IMR-90 (cell line): ENCODE data around the gene UBE2K. TPM values are rescaled to one million over a fixed set of nuclear protein-coding genes. Genes with fewer than 3 reads are reported as not detected.

Experiments
- ATAC-seq: fragments of 200-7000 bp; cut with Tn5 transposase; 2 replicates; pipeline ENCODE4 v1.9.1; 2020; ENCODE audit warnings: low read depth, mild to moderate bottlenecking, moderate library complexity
- BruUV-seq: library from RNA; stranded (reverse); fragments of 400-500 nt; replicated peaks from 2 replicates; lab custom pipeline; 2021; lab: Mats Ljungman, UMichigan
- CTCF ChIA-PET: fragments of 300-600 bp; formaldehyde crosslinking; extraction: SDS; loops from one replicate; lab custom pipeline; 2021; ENCODE audit warnings: antibody characterized with exemption; lab: Yijun Ruan, JAX
- POLR2A ChIA-PET: fragments of 300-600 bp; sonication (Branson Sonifier 250); formaldehyde crosslinking; loops from one replicate; lab custom pipeline; 2022; ENCODE audit warnings: antibody characterized with exemption; ENCODE audit not compliant: unreplicated experiment; lab: Charles Lee
- DNase-seq: peaks from one replicate; pipeline ENCODE4 v3.0.0; 2013
- H2AFZ ChIP-seq: replicated peaks from 2 replicates; pipeline ENCODE3; 2013; ENCODE audit warnings: low read length, mild to moderate bottlenecking; ENCODE audit not compliant: poor library complexity
- H2AK5ac ChIP-seq: 2 replicates; pipeline ENCODE4 v1.6.1; 2013; ENCODE audit warnings: low read depth, low read length, inconsistent platforms
- H2AK9ac ChIP-seq: replicated peaks from 2 replicates; pipeline ENCODE3; 2013; ENCODE audit warnings: mild to moderate bottlenecking, low read depth, low read length, moderate library complexity; ENCODE audit not compliant: poor library complexity
- H2BK120ac ChIP-seq: 2 replicates; pipeline ENCODE4 v1.6.1; 2013; ENCODE audit warnings: low read depth, low read length, inconsistent platforms
- H2BK15ac ChIP-seq: 3 replicates; pipeline ENCODE4 v1.6.1; 2013; ENCODE audit warnings: low read depth, low read length, inconsistent platforms
- H2BK20ac ChIP-seq: 2 replicates; pipeline ENCODE4 v1.6.1; 2013; ENCODE audit warnings: low read depth, mild to moderate bottlenecking, inconsistent platforms, low read length, moderate library complexity
- H2BK5ac ChIP-seq: 2 replicates; pipeline ENCODE4 v1.6.1; 2013; ENCODE audit warnings: mild to moderate bottlenecking, low read depth, low read length, inconsistent platforms; ENCODE audit not compliant: poor library complexity, severe bottlenecking
- H3K14ac ChIP-seq: replicated peaks from 2 replicates; pipeline ENCODE4 v1.6.1; 2013; ENCODE audit warnings: low read depth, low read length, inconsistent platforms
- H3K18ac ChIP-seq: 2 replicates; pipeline ENCODE4 v1.6.1; 2013; ENCODE audit warnings: low read depth, low read length, control low read depth
- H3K23ac ChIP-seq: 2 replicates; pipeline ENCODE4 v1.6.1; 2013; ENCODE audit warnings: low read depth, low read length, inconsistent platforms
- H3K27ac ChIP-seq: 2 replicates; pipeline ENCODE4 v1.5.1; 2013; ENCODE audit warnings: mild to moderate bottlenecking, control low read depth, low read length; ENCODE audit not compliant: insufficient read depth
- H3K27me3 ChIP-seq: 2 replicates; pipeline ENCODE4 v1.6.1; 2013; ENCODE audit warnings: low read length; ENCODE audit not compliant: control insufficient read depth, insufficient read depth
- H3K36me3 ChIP-seq: 2 replicates; pipeline ENCODE4 v1.6.1; 2013; ENCODE audit warnings: low read length, mixed read lengths; ENCODE audit not compliant: control insufficient read depth, insufficient read depth
- H3K4ac ChIP-seq: 2 replicates; pipeline ENCODE4 v1.6.1; 2013; ENCODE audit warnings: low read depth, low read length, inconsistent platforms
- H3K4me1 ChIP-seq: 2 replicates; pipeline ENCODE4 v1.6.1; 2013; ENCODE audit warnings: low read length, mixed read lengths; ENCODE audit not compliant: control insufficient read depth, insufficient read depth
- H3K4me2 ChIP-seq: 2 replicates; pipeline ENCODE4 v1.6.1; 2013; ENCODE audit warnings: low read depth, mild to moderate bottlenecking, control low read depth, low read length, moderate library complexity
- H3K4me3 ChIP-seq: 2 replicates; pipeline ENCODE4 v1.5.1; 2013; ENCODE audit warnings: low read depth, mild to moderate bottlenecking, control low read depth, low read length, moderate library complexity; ENCODE audit not compliant: insufficient read depth
- H3K56ac ChIP-seq: 2 replicates; pipeline ENCODE4 v1.6.1; 2013; ENCODE audit warnings: low read length, inconsistent platforms; ENCODE audit not compliant: insufficient read depth; ENCODE audit errors: extremely low read depth
- H3K79me1 ChIP-seq, 2 experiments: 2 replicates each; pipeline ENCODE4 v1.6.1; 2013; ENCODE audit warnings: low read length in 2 of 2, inconsistent platforms in 1 of 2, low read depth in 1 of 2
- H3K9ac ChIP-seq: 2 replicates; pipeline ENCODE4 v1.6.1; 2013; ENCODE audit warnings: low read depth, low read length, control low read depth
- H3K9me1 ChIP-seq: 2 replicates; pipeline ENCODE4 v1.6.1; 2013; ENCODE audit warnings: low read length, inconsistent platforms; ENCODE audit not compliant: insufficient read depth
- H3K9me3 ChIP-seq: 2 replicates; pipeline ENCODE4 v1.6.1; 2013; ENCODE audit warnings: low read length; ENCODE audit not compliant: control insufficient read depth, insufficient read depth
- H4K20me1 ChIP-seq: 2 replicates; pipeline ENCODE4 v1.6.1; 2013; ENCODE audit warnings: low read length, inconsistent platforms; ENCODE audit not compliant: insufficient read depth
- H4K5ac ChIP-seq: 2 replicates; pipeline ENCODE4 v1.6.1; 2013; ENCODE audit warnings: mild to moderate bottlenecking, low read depth, low read length, control low read depth
- H4K8ac ChIP-seq, 2 experiments: 2 replicates each; pipeline ENCODE4 v1.6.1; 2013; ENCODE audit warnings: low read depth in 2 of 2, low read length in 2 of 2, control low read depth in 1 of 2, inconsistent platforms in 1 of 2
- H4K91ac ChIP-seq: 2 replicates; pipeline ENCODE4 v1.6.1; 2013; ENCODE audit warnings: low read depth, low read length, inconsistent platforms; ENCODE audit not compliant: insufficient read depth
- BHLHE40 ChIP-seq: fragments of 150-350 bp; IDR thresholded peaks from 2 replicates; pipeline ENCODE4 v1.6.1; 2016; ENCODE audit warnings: mild to moderate bottlenecking, low read depth, low read length
- CEBPB ChIP-seq: IDR thresholded peaks from 2 replicates; pipeline ENCODE4 v1.6.1; 2012; ENCODE audit warnings: low read depth, low read length, improper control_type of control experiment
- CHD1 ChIP-seq: IDR thresholded peaks from 2 replicates; pipeline ENCODE4 v1.6.1; 2012; ENCODE audit warnings: low read depth, low read length, improper control_type of control experiment
- FOS ChIP-seq: fragments of 150-350 bp; IDR thresholded peaks from 2 replicates; pipeline ENCODE4 v1.6.1; 2016; ENCODE audit warnings: low read depth, low read length
- MAFK ChIP-seq: IDR thresholded peaks from 2 replicates; pipeline ENCODE4 v1.6.1; 2012; ENCODE audit warnings: low read depth, low read length, improper control_type of control experiment
- MAZ ChIP-seq: IDR thresholded peaks from 2 replicates; pipeline ENCODE4 v1.6.1; 2012; ENCODE audit warnings: low read depth, mild to moderate bottlenecking, low read length, improper control_type of control experiment, moderate library complexity, borderline replicate concordance
- MXI1 ChIP-seq: IDR thresholded peaks from 2 replicates; pipeline ENCODE4 v1.6.1; 2012; ENCODE audit warnings: low read depth, mild to moderate bottlenecking, low read length, moderate library complexity, borderline replicate concordance
- NFE2L2 ChIP-seq: fragments of 150-350 bp; IDR thresholded peaks from 2 replicates; pipeline ENCODE4 v1.6.1; 2016; ENCODE audit warnings: low read depth, mild to moderate bottlenecking, low read length
- POLR2A ChIP-seq: IDR thresholded peaks from 2 replicates; pipeline ENCODE4 v1.6.1; 2012; ENCODE audit warnings: mild to moderate bottlenecking, low read depth, low read length
- RAD21 ChIP-seq: IDR thresholded peaks from 2 replicates; pipeline ENCODE4 v1.6.1; 2012; ENCODE audit warnings: low read length, improper control_type of control experiment
- RCOR1 ChIP-seq: IDR thresholded peaks from 2 replicates; pipeline ENCODE4 v1.6.1; 2012; ENCODE audit warnings: mild to moderate bottlenecking, low read length, improper control_type of control experiment; ENCODE audit not compliant: insufficient replicate concordance
- RFX5 ChIP-seq: IDR thresholded peaks from 2 replicates; pipeline ENCODE4 v1.8.0; 2012; ENCODE audit warnings: low read depth, mild to moderate bottlenecking, low read length, moderate library complexity
- SMC3 ChIP-seq: fragments of 150-350 bp; IDR thresholded peaks from 2 replicates; pipeline ENCODE4 v1.6.1; 2016; ENCODE audit warnings: low read depth, mild to moderate bottlenecking, antibody characterized with exemption, low read length, moderate library complexity
- WGBS, 2 experiments: methylation state at CpG; one replicate each; pipeline versions ENCODE4 v1.1.5 to v1.1.7; 2013; ENCODE audit warnings: missing lambda C conversion rate in 2 of 2; ENCODE audit not compliant: insufficient read length in 1 of 2; ENCODE audit errors: extremely low coverage in 2 of 2; 5-methylcytosine and 5-hydroxymethylcytosine counted together
- dilution Hi-C: fragments of 300-500 bp; cut with HindIII; formaldehyde crosslinking; loops from one replicate; pipeline ENCODE4 v1.14.3; 2018; ENCODE audit warnings: low sequenced_read_pairs; ENCODE audit not compliant: unreplicated experiment
- in situ Hi-C: fragments of 300-500 bp; cut with MboI; formaldehyde crosslinking; loops from 3 replicates; pipeline ENCODE4 v1.14.3; 2019; ENCODE audit warnings: low sequenced_read_pairs, inconsistent platforms, mixed read lengths
- intact Hi-C: fragments of 100-400 bp; cut with micrococcal nuclease; formaldehyde crosslinking; loops from 2 replicates; pipeline ENCODE4 v1.10.0; 2022
- polyA plus RNA-seq, 3 experiments: library from polyadenylated mRNA; depleted of rRNA; stranded (reverse); fragments of >200 nt; gene quantifications; 2 replicates each; pipeline ENCODE4 v1.2.3, GENCODE V29; 2012; ENCODE audit warnings: low replicate concordance in 1 of 3
- total RNA-seq: library from RNA; depleted of rRNA; stranded (reverse); fragments of >200 nt; gene quantifications from 2 replicates; pipeline ENCODE4 v1.2.3, GENCODE V29; 2012
- TF ChIP-seq, protein P1 (sequence below): fragments of 150-350 bp; IDR thresholded peaks from 2 replicates; pipeline ENCODE4 v1.6.1; 2017; ENCODE audit warnings: mild to moderate bottlenecking, antibody characterized with exemption, low read length, low read depth
- TF ChIP-seq, protein P2 (sequence below): conservative IDR thresholded peaks from 2 replicates; pipeline ENCODE4 v1.5.1; 2012; ENCODE audit warnings: mild to moderate bottlenecking, low read depth, low read length, improper control_type of control experiment
- TF ChIP-seq, protein P3 (sequence below): fragments of 150-350 bp; IDR thresholded peaks from 2 replicates; pipeline ENCODE4 v1.6.1; 2016; ENCODE audit warnings: low read depth, mild to moderate bottlenecking, low read length, moderate library complexity, borderline replicate concordance

The UBE2K gene
- total and polyA plus RNA-seq, 2 of the 4 experiments (the other 2 are of a cell fraction) = 17.7 to 44.8 TPM

DNA sequence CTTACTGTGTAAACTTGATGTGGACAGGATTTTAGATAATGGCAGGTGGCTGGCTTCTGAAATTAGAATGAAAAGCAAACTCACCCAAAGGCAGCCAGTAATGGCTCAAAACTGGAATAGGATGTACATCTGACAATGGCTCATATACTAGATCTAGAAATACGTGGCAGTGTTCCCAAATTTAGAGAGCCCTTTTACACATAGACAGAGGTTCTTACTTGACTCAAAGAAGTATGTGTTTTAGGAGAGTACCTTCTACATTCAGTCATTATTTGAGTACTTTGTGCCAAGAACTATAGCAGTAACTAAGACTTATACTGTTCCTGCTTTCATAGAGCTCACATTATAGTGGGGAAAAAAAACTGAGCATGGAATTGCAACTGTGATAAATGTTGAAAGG is 48.0 kb downstream of the UBE2K start:
- peaks cover 15 to 42% of the 10 kb centered on the region in 2 experiments for H3K79me1 ChIP-seq
- dilution Hi-C loops = no loop called here
- POLR2A ChIA-PET = no interaction called here

More for the DNA sequence above, 48.0 kb downstream of the UBE2K start:
- in situ Hi-C loops = no loop called here
- Histone ChIP-seq H3K4ac (no peak overlapping the region), H2BK15ac (no peak overlapping the region), H3K9me1 (no peaks in the 10 kb centered on the region), H3K23ac (no peak overlapping the region), H3K56ac (no peak overlapping the region), H3K4me1 (no peaks in the 10 kb centered on the region), H4K8ac (no peak overlapping the region), H2BK120ac (no peak overlapping the region), H3K18ac (no peak overlapping the region), H3K14ac (no peak overlapping the region), H2BK20ac (no peak overlapping the region), H4K91ac (no peak overlapping the region), H3K9ac (no peak overlapping the region), H4K5ac (no peak overlapping the region), H3K9me3 (no peaks in the 10 kb centered on the region), H2AK5ac (no peak overlapping the region), H4K20me1 (peaks cover 5% of the 10 kb centered on the region), H3K27ac (no peak overlapping the region), H3K27me3 (no peaks in the 10 kb centered on the region), H2BK5ac (no peak overlapping the region), H3K36me3 (peaks cover 10% of the 10 kb centered on the region), H3K4me3 (no peak overlapping the region), H2AFZ (no peak overlapping the region), H3K4me2 (no peak overlapping the region), H2AK9ac (no peak overlapping the region)
- no TSS peak for BruUV-seq
- TF ChIP-seq CEBPB (no peak), FOS (no peak), NFE2L2 (no peak), MAFK (no peak), RAD21 (no peak), RCOR1 (no peak), MXI1 (no peak), RFX5 (no peak), SMC3 (no peak), MAZ (no peak), POLR2A (no peak), CHD1 (no peak), BHLHE40 (no peak)
- TF ChIP-seq, protein P1, sequence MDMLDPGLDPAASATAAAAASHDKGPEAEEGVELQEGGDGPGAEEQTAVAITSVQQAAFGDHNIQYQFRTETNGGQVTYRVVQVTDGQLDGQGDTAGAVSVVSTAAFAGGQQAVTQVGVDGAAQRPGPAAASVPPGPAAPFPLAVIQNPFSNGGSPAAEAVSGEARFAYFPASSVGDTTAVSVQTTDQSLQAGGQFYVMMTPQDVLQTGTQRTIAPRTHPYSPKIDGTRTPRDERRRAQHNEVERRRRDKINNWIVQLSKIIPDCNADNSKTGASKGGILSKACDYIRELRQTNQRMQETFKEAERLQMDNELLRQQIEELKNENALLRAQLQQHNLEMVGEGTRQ = no peak
- TF ChIP-seq, protein P2, sequence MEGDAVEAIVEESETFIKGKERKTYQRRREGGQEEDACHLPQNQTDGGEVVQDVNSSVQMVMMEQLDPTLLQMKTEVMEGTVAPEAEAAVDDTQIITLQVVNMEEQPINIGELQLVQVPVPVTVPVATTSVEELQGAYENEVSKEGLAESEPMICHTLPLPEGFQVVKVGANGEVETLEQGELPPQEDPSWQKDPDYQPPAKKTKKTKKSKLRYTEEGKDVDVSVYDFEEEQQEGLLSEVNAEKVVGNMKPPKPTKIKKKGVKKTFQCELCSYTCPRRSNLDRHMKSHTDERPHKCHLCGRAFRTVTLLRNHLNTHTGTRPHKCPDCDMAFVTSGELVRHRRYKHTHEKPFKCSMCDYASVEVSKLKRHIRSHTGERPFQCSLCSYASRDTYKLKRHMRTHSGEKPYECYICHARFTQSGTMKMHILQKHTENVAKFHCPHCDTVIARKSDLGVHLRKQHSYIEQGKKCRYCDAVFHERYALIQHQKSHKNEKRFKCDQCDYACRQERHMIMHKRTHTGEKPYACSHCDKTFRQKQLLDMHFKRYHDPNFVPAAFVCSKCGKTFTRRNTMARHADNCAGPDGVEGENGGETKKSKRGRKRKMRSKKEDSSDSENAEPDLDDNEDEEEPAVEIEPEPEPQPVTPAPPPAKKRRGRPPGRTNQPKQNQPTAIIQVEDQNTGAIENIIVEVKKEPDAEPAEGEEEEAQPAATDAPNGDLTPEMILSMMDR = no peak
- TF ChIP-seq, protein P3, sequence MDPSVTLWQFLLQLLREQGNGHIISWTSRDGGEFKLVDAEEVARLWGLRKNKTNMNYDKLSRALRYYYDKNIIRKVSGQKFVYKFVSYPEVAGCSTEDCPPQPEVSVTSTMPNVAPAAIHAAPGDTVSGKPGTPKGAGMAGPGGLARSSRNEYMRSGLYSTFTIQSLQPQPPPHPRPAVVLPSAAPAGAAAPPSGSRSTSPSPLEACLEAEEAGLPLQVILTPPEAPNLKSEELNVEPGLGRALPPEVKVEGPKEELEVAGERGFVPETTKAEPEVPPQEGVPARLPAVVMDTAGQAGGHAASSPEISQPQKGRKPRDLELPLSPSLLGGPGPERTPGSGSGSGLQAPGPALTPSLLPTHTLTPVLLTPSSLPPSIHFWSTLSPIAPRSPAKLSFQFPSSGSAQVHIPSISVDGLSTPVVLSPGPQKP = no peak
- no CpG with 5 or more reads among the region's 1 CpG for WGBS, 2 experiments
- CTCF ChIA-PET = no interaction called here
- DNase-seq (no peak), ATAC-seq (no peak)
- intact Hi-C loops = no loop called here
